SK-N-SH (cell line): ENCODE measurements around the gene GAS2L1. TPM values are rescaled to one million over a fixed set of nuclear protein-coding genes. Genes with fewer than 3 reads are reported as not detected.

Experiments
- CTCF ChIA-PET: fragments of 300-600, 350-600 bp; formaldehyde crosslinking; extraction: SDS; loops from one replicate; lab custom pipeline; 2021; lab: Yijun Ruan, JAX
- POLR2A ChIA-PET: fragments of 350-600 bp; sonication (Branson Sonifier 250); formaldehyde crosslinking; extraction: SDS; loops from one replicate; lab custom pipeline; 2020; ENCODE audit warnings: antibody characterized with exemption, inconsistent platforms; lab: Yijun Ruan, JAX
- DNase-seq: peaks from one replicate; pipeline ENCODE4 v3.0.0; 2012
- H2AFZ ChIP-seq: fragments of 200-600 bp; sonication (generic); 2 replicates; pipeline ENCODE4 v1.8.1; 2016; ENCODE audit warnings: antibody characterized with exemption, mild to moderate bottlenecking, low read depth
- H3F3A ChIP-seq: fragments of 200-600 bp; sonication (generic); replicated peaks from 2 replicates; pipeline ENCODE3; 2016; ENCODE audit warnings: antibody characterized with exemption, mild to moderate bottlenecking; ENCODE audit not compliant: insufficient read depth
- H3K27ac ChIP-seq, 2 experiments: fragments of 200-500 bp in 1 of 2; fragments of 200-600 bp in 1 of 2; sonication (Bioruptor generic) in 1 of 2; sonication (generic), shearing (Covaris generic) in 1 of 2; 2 replicates each; pipeline versions ENCODE4 v1.5.1 to v1.6.1; 2014 to 2016; ENCODE audit warnings: low read depth in 2 of 2, inconsistent platforms in 1 of 2, low read length in 1 of 2, mild to moderate bottlenecking in 1 of 2, mixed read lengths in 1 of 2
- H3K27me3 ChIP-seq: fragments of 200-600 bp; sonication (generic), shearing (Covaris generic); 2 replicates; pipeline ENCODE4 v1.6.1; 2016; ENCODE audit warnings: mixed run types; ENCODE audit not compliant: insufficient read depth
- H3K36me3 ChIP-seq, 2 experiments: fragments of 200-500 bp in 1 of 2; fragments of 200-600 bp in 1 of 2; sonication (Bioruptor generic) in 1 of 2; sonication (generic) in 1 of 2; replicated peaks in 1 of 2; 2 replicates each; pipeline versions ENCODE3 to v1.5.1; 2014 to 2016; ENCODE audit warnings: low read length in 1 of 2, mild to moderate bottlenecking in 1 of 2; ENCODE audit not compliant: insufficient read depth in 2 of 2, control insufficient read depth in 1 of 2
- H3K4me1 ChIP-seq, 2 experiments: fragments of 200-500 bp in 1 of 2; fragments of 200-600 bp in 1 of 2; sonication (Bioruptor generic) in 1 of 2; sonication (generic), shearing (Covaris generic) in 1 of 2; 2 replicates each; pipeline versions ENCODE4 v1.5.1 to v1.6.1; 2014 to 2016; ENCODE audit warnings: low read depth in 1 of 2, low read length in 1 of 2, mixed run types in 1 of 2; ENCODE audit not compliant: insufficient read depth in 2 of 2, control insufficient read depth in 1 of 2
- H3K4me2 ChIP-seq: fragments of 200-600 bp; sonication (generic), shearing (Covaris generic); 2 replicates; pipeline ENCODE4 v1.6.1; 2017; ENCODE audit warnings: mixed run types
- H3K4me3 ChIP-seq, 2 experiments: fragments of 200-500 bp in 1 of 2; fragments of 200-600 bp in 1 of 2; sonication (Bioruptor generic) in 1 of 2; sonication (generic), shearing (Covaris generic) in 1 of 2; 2 replicates each; pipeline versions ENCODE4 v1.5.1 to v1.8.1; 2014 to 2016; ENCODE audit warnings: low read depth in 2 of 2, inconsistent platforms in 1 of 2, low read length in 1 of 2, mild to moderate bottlenecking in 1 of 2, mixed read lengths in 1 of 2, moderate library complexity in 1 of 2
- H3K79me2 ChIP-seq: fragments of 200-600 bp; sonication (generic); 2 replicates; pipeline ENCODE4 v1.8.1; 2017; ENCODE audit warnings: mild to moderate bottlenecking; ENCODE audit not compliant: insufficient read depth
- H3K9ac ChIP-seq: fragments of 200-600 bp; sonication (generic); 2 replicates; pipeline ENCODE4 v1.6.1; 2017; ENCODE audit warnings: mixed run types
- H3K9me2 ChIP-seq: fragments of 200-600 bp; sonication (generic); 2 replicates; pipeline ENCODE4 v1.6.1; 2017; ENCODE audit warnings: mixed run types
- H3K9me3 ChIP-seq: fragments of 200-600 bp; sonication (generic); 2 replicates; pipeline ENCODE4 v1.6.1; 2017; ENCODE audit warnings: mixed run types, mild to moderate bottlenecking, moderate library complexity
- H4K20me1 ChIP-seq: fragments of 200-600 bp; sonication (generic); 2 replicates; pipeline ENCODE4 v1.6.1; 2017; ENCODE audit warnings: mild to moderate bottlenecking, mixed run types; ENCODE audit not compliant: insufficient read depth
- EP300 ChIP-seq, 2 experiments: IDR thresholded peaks; 2 replicates each; pipeline versions ENCODE4 v1.4.0 to v1.6.1; 2012; ENCODE audit warnings: borderline replicate concordance in 1 of 2, low read depth in 1 of 2, low read length in 1 of 2
- EZH2phosphoT487 ChIP-seq: fragments of 200-600 bp; sonication (generic); IDR thresholded peaks from 2 replicates; pipeline ENCODE4 v1.6.1; 2017; ENCODE audit warnings: low read depth, mixed run types, mild to moderate bottlenecking, antibody characterized with exemption, moderate library complexity, borderline replicate concordance
- GATA2 ChIP-seq: sonication (generic); formaldehyde crosslinking; IDR thresholded peaks from 2 replicates; pipeline ENCODE4 v1.5.0; 2020; ENCODE audit warnings: mild to moderate bottlenecking, missing genetic modification reagents
- IRF3 ChIP-seq: fragments of 150-350 bp; IDR thresholded peaks from 2 replicates; pipeline ENCODE4 v1.6.1; 2016; ENCODE audit warnings: mild to moderate bottlenecking, low read depth, low read length
- JUND ChIP-seq: IDR thresholded peaks from 2 replicates; pipeline ENCODE4 v1.4.0; 2012
- MXI1 ChIP-seq: IDR thresholded peaks from 2 replicates; pipeline ENCODE4 v1.6.1; 2012; ENCODE audit warnings: mild to moderate bottlenecking, low read depth, low read length, improper control_type of control experiment
- RFX5 ChIP-seq: IDR thresholded peaks from 2 replicates; pipeline ENCODE4 v1.6.1; 2012; ENCODE audit warnings: mild to moderate bottlenecking, improper control_type of control experiment, low read length
- RXRA ChIP-seq: IDR thresholded peaks from 2 replicates; pipeline ENCODE4 v1.4.0; 2012; ENCODE audit warnings: low read depth, mild to moderate bottlenecking, borderline replicate concordance
- SMC3 ChIP-seq: IDR thresholded peaks from 2 replicates; pipeline ENCODE4 v1.6.1; 2012; ENCODE audit warnings: low read depth, low read length, improper control_type of control experiment
- TAF1 ChIP-seq: IDR thresholded peaks from 2 replicates; pipeline ENCODE4 v1.6.1; 2012; ENCODE audit warnings: low read depth, mild to moderate bottlenecking, low read length, moderate library complexity, borderline replicate concordance
- TCF12 ChIP-seq: IDR thresholded peaks from 2 replicates; pipeline ENCODE4 v1.4.0; 2012
- WGBS: methylation state at CpG from one replicate; pipeline ENCODE4 v1.1.6; 2017; ENCODE audit warnings: low lambda C conversion rate; 5-methylcytosine and 5-hydroxymethylcytosine counted together
- polyA plus RNA-seq, 3 experiments: library from polyadenylated mRNA; depleted of rRNA; stranded (reverse); fragments of >200 nt; gene quantifications; 2 replicates each; pipeline ENCODE4 v1.2.3, GENCODE V29; 2012

The GAS2L1 gene
- polyA plus RNA-seq, 1 of the 3 experiments (the other 2 are of a cell fraction) = 21.8 TPM

- H3K9ac ChIP-seq = no peak overlapping the region
- POLR2A ChIA-PET = no interaction called here
- no peak overlapping the region for H3K4me2 ChIP-seq
- H3K36me3 ChIP-seq = peaks cover 21 to 62% of the 10 kb centered on the region in 2 experiments
- no peaks in the 10 kb centered on the region for H4K20me1 ChIP-seq
- TF ChIP-seq IRF3 = no peak
- no peak for TF ChIP-seq EZH2phosphoT487
- TF ChIP-seq RXRA = no peak
- TF ChIP-seq SMC3 = no peak
- TF ChIP-seq RFX5 = no peak
- TF ChIP-seq, all 33 proteins: peak for 0
- Histone ChIP-seq H3K27me3 (no peaks in the 10 kb centered on the region), H3K27ac (peak overlapping the region in 1 of 2 experiments; percentile 95; a peak in 2 of 4 replicates), H3K9me3 (no peaks in the 10 kb centered on the region), H3K4me1 (peaks cover 20 to 54% of the 10 kb centered on the region in 2 experiments), H3K4me3 (no peak overlapping the region), H3K9me2 (no peaks in the 10 kb centered on the region), H2AFZ (no peak overlapping the region), H3F3A (peaks cover 26% of the 10 kb centered on the region), H3K79me2 (no peaks in the 10 kb centered on the region)
- no peak for DNase-seq
- CTCF ChIA-PET = interaction anchor here (0.7 to 1.7 kb wide), 7 partner anchors 14 to 97 kb away, joined by 3 to 9 read pairs (median 3); no protein-coding TSS in a partner anchor
- 94% methylated on average over 6 of the region's 6 CpGs for WGBS
Observed at GRCh38 chr22:29342177-29342576, 35.7 kb downstream of the GAS2L1 start.

- 85% methylated on average over 8 of the region's 10 CpGs for WGBS
- Histone ChIP-seq H3K4me1 (peaks cover 20 to 56% of the 10 kb centered on the region in 2 experiments), H3K9me2 (no peaks in the 10 kb centered on the region), H3K27ac (peak overlapping the region; percentile 89 to 95), H2AFZ (no peak overlapping the region), H3K9ac (no peak overlapping the region), H3K36me3 (peaks cover 22 to 62% of the 10 kb centered on the region in 2 experiments), H3K4me3 (no peak overlapping the region), H3F3A (peaks cover 26% of the 10 kb centered on the region), H4K20me1 (no peaks in the 10 kb centered on the region), H3K79me2 (no peaks in the 10 kb centered on the region), H3K4me2 (peak overlapping the region; percentile 56; the same call in 1 of the 2 replicates), H3K9me3 (no peaks in the 10 kb centered on the region), H3K27me3 (no peaks in the 10 kb centered on the region)
- peak; percentile 69 for DNase-seq
- CTCF ChIA-PET = interaction anchor here (0.7 to 1.7 kb wide), 14 partner anchors 8 to 97 kb away, joined by 3 to 9 read pairs (median 4); partner anchors contain the start of gene GAS2L1
- TF ChIP-seq EP300 (IDR thresholded peaks at IDR 0.05; ENCODE audit: borderline replicate concordance in 1 of 2, low read depth in 1 of 2, low read length in 1 of 2) = 0 out of 4 replicates have a peak, but pooled peaks of 1 of the 2 experiments have one; percentile 36
- TF ChIP-seq JUND = no peak
- TF ChIP-seq MXI1 = 0 out of 2 replicates have a peak, but pooled peaks have one; percentile 31
- TF ChIP-seq TAF1 = no peak
- no peak for TF ChIP-seq IRF3
- TF ChIP-seq GATA2 (CRISPR knock-in tag) = peak; percentile 58
- TF ChIP-seq TCF12 = no peak
- POLR2A ChIA-PET = interaction anchor here (0.7 to 1.1 kb wide), 2 partner anchors 8 to 138 kb away, joined by 3 read pairs; no protein-coding TSS in a partner anchor
Observed at GRCh38 chr22:29342577-29343312, 36.3 kb downstream of the GAS2L1 start.
